Measurements from ENCODE around the gene FTH1.

DNA sequence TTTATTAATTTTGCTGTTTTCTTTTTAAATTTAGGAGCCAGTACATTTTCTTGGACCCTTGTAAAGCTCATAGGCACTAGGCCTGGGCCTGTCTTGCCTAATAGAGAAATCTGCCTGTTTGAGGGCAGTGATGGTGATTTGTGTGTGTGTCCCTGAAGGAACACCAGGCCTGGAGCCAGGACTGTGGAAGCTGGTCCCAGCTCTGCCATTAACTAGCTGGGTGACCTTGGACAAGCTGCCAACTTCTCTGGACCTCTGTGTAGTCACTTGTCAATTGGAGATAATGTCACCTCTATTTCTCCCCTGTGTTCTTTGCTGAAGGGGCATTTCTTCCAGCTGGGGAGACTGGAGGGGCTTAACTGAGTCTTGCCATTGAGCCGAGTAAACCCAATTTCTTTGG, 16.0 kb upstream of the FTH1 start:
- TF ChIP-seq, protein P1, sequence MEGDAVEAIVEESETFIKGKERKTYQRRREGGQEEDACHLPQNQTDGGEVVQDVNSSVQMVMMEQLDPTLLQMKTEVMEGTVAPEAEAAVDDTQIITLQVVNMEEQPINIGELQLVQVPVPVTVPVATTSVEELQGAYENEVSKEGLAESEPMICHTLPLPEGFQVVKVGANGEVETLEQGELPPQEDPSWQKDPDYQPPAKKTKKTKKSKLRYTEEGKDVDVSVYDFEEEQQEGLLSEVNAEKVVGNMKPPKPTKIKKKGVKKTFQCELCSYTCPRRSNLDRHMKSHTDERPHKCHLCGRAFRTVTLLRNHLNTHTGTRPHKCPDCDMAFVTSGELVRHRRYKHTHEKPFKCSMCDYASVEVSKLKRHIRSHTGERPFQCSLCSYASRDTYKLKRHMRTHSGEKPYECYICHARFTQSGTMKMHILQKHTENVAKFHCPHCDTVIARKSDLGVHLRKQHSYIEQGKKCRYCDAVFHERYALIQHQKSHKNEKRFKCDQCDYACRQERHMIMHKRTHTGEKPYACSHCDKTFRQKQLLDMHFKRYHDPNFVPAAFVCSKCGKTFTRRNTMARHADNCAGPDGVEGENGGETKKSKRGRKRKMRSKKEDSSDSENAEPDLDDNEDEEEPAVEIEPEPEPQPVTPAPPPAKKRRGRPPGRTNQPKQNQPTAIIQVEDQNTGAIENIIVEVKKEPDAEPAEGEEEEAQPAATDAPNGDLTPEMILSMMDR (IDR thresholded peaks at IDR 0.05), result no peak
- TF ChIP-seq POLR2A (IDR thresholded peaks at IDR 0.05), result no peak
